A549 (cell line): ENCODE measurements around the gene CNTN5. TPM values are rescaled to one million over a fixed set of nuclear protein-coding genes. Genes with fewer than 3 reads are reported as not detected.

ENCODE experiments used
- ATAC-seq, 2 experiments: fragments of 200-7000 bp in 1 of 2; fragments of >200 bp in 1 of 2; cut with Nextera tagmentation in 1 of 2; cut with Tn5 transposase in 1 of 2; 3 replicates each; pipeline versions ENCODE4 v1.8.0 to v1.9.1; 2018 to 2020; ENCODE audit warnings: mild to moderate bottlenecking in 1 of 2, moderate library complexity in 1 of 2
- CTCF ChIA-PET: fragments of 300-600 bp; sonication (Branson Sonifier 250); formaldehyde crosslinking; extraction: SDS; loops from one replicate; lab custom pipeline; 2021; ENCODE audit warnings: antibody characterized with exemption, inconsistent platforms; lab: Yijun Ruan, JAX
- POLR2A ChIA-PET: fragments of 350-600 bp; formaldehyde crosslinking; extraction: SDS; loops from one replicate; lab custom pipeline; 2021; ENCODE audit warnings: antibody characterized with exemption, inconsistent platforms; lab: Yijun Ruan, JAX
- DNase-seq, 2 experiments: peaks; one replicate each; pipeline versions ENCODE4 v3.0.0 to v3.0.0-alpha.2; 2011 to 2016; ENCODE audit warnings: low read depth in 1 of 2, low spot score in 1 of 2
- FAIRE-seq: peaks from 2 replicates; lab custom pipeline; 2011; peaks lifted over from hg19 to GRCh38; lab: Jason Lieb, UNC
- H3K27ac ChIP-seq, 2 experiments: fragments of >200 bp; sonication (Bioruptor Twin); formaldehyde crosslinking; 3 replicates each; pipeline ENCODE4 v1.5.1; 2016 to 2017
- H3K4me1 ChIP-seq: fragments of >200 bp; sonication (Bioruptor Twin); formaldehyde crosslinking; 3 replicates; pipeline ENCODE4 v1.6.1; 2016
- H3K4me2 ChIP-seq: fragments of >200 bp; sonication (Bioruptor Twin); formaldehyde crosslinking; 3 replicates; pipeline ENCODE4 v1.6.1; 2016
- H3K4me3 ChIP-seq: fragments of >200 bp; sonication (Bioruptor Twin); formaldehyde crosslinking; 3 replicates; pipeline ENCODE4 v1.5.1; 2016
- H3K9me3 ChIP-seq: fragments of >200 bp; sonication (Bioruptor Twin); formaldehyde crosslinking; 3 replicates; pipeline ENCODE4 v1.6.1; 2016
- CEBPB ChIP-seq, 2 experiments: fragments of >200 bp in 1 of 2; sonication (Bioruptor Twin) in 1 of 2; formaldehyde crosslinking in 1 of 2; IDR thresholded peaks; 2 replicates each; pipeline ENCODE4 v1.6.1; 2012 to 2016
- CHD2 ChIP-seq: fragments of 150-350 bp; IDR thresholded peaks from 2 replicates; pipeline ENCODE4 v1.6.1; 2014; ENCODE audit warnings: low read length; ENCODE audit not compliant: partially characterized antibody
- EHF ChIP-seq: fragments of 250-450 bp; sonication (Bioruptor Pico); IDR thresholded peaks from 2 replicates; pipeline ENCODE4 v1.5.0; 2020; ENCODE audit warnings: mild to moderate bottlenecking
- EHMT2 ChIP-seq: fragments of 200-600 bp; sonication (generic); IDR thresholded peaks from 2 replicates; pipeline ENCODE4 v1.6.1; 2016; ENCODE audit warnings: antibody characterized with exemption, low read depth, mild to moderate bottlenecking, moderate library complexity
- EP300 ChIP-seq, 2 experiments: fragments of >200 bp; sonication (Bioruptor Twin); formaldehyde crosslinking; IDR thresholded peaks; 2 replicates in 1 of 2; 3 replicates in 1 of 2; pipeline ENCODE4 v1.6.1; 2016 to 2017
- ESRRA ChIP-seq: fragments of 150-350 bp; IDR thresholded peaks from 2 replicates; pipeline ENCODE4 v1.6.1; 2014; ENCODE audit warnings: mild to moderate bottlenecking, low read length, borderline replicate concordance
- JUN ChIP-seq, 2 experiments: fragments of >200 bp; sonication (Bioruptor Twin); formaldehyde crosslinking; IDR thresholded peaks; 2 replicates in 1 of 2; 3 replicates in 1 of 2; pipeline ENCODE4 v1.6.1; 2016 to 2017
- MYC ChIP-seq: IDR thresholded peaks from 2 replicates; pipeline ENCODE4 v1.6.1; 2012; ENCODE audit warnings: mild to moderate bottlenecking, inconsistent platforms, low read length, improper control_type of control experiment, borderline replicate concordance
- POLR2A ChIP-seq: IDR thresholded peaks from 2 replicates; pipeline ENCODE4 v1.6.1; 2012; ENCODE audit warnings: mild to moderate bottlenecking, low read length
- POLR2AphosphoS2 ChIP-seq: conservative IDR thresholded peaks from 2 replicates; pipeline ENCODE4 v1.6.1; 2012; ENCODE audit warnings: low read length, improper control_type of control experiment, inconsistent platforms
- RAD21 ChIP-seq, 2 experiments: fragments of >200 bp in 1 of 2; sonication (Bioruptor Twin) in 1 of 2; formaldehyde crosslinking in 1 of 2; IDR thresholded peaks in 1 of 2; conservative IDR thresholded peaks in 1 of 2; 2 replicates in 1 of 2; 3 replicates in 1 of 2; pipeline ENCODE4 v1.6.1; 2012 to 2018; ENCODE audit warnings: inconsistent platforms in 1 of 2
- RNF2 ChIP-seq: fragments of 200-600 bp; sonication (generic); IDR thresholded peaks from 2 replicates; pipeline ENCODE4 v1.6.1; 2016; ENCODE audit warnings: low read depth, mild to moderate bottlenecking, antibody characterized with exemption, moderate library complexity, borderline replicate concordance
- TFCP2L1 ChIP-seq: fragments of 250-450 bp; sonication (Bioruptor Pico); IDR thresholded peaks from 2 replicates; pipeline ENCODE4 v1.5.0; 2021; ENCODE audit warnings: mild to moderate bottlenecking
- ZFP36 ChIP-seq: fragments of 450-650 bp; IDR thresholded peaks from 2 replicates; pipeline ENCODE4 v1.6.1; 2014; ENCODE audit warnings: borderline replicate concordance; ENCODE audit not compliant: partially characterized antibody
- WGBS: methylation state at CpG from one replicate; pipeline ENCODE4 v1.1.6; 2017; ENCODE audit errors: missing lambda C conversion rate; 5-methylcytosine and 5-hydroxymethylcytosine counted together
- polyA plus RNA-seq, 4 experiments: library from polyadenylated mRNA; depleted of rRNA in 3 of 4; stranded (reverse); fragments of >200 nt; fragmentation: RNase III in 1 of 4; extraction: RNeasy Plus Mini Kit Qiagen cat#74134 plus additional on column Dnase treatment in 1 of 4; gene quantifications; 2 replicates in 3 of 4; 3 replicates in 1 of 4; pipeline ENCODE4 v1.2.3, GENCODE V29; 2011 to 2017
- TF ChIP-seq, protein P1 (sequence below): fragments of 150-350 bp; IDR thresholded peaks from 2 replicates; pipeline ENCODE4 v1.6.1; 2014; ENCODE audit warnings: low read depth, mild to moderate bottlenecking, low read length
- TF ChIP-seq, protein P2 (sequence below): fragments of >200 bp; sonication (Bioruptor Twin); formaldehyde crosslinking; IDR thresholded peaks from 3 replicates; pipeline ENCODE4 v1.6.1; 2016
- TF ChIP-seq, protein P3 (sequence below): fragments of >200 bp; sonication (Bioruptor Twin); formaldehyde crosslinking; IDR thresholded peaks from 3 replicates; pipeline ENCODE4 v1.5.1; 2016

Gene CNTN5
- polyA plus RNA-seq, 2 of the 4 experiments (the other 2 are of a cell fraction) = 0.08 TPM; not detected in 1

DNA sequence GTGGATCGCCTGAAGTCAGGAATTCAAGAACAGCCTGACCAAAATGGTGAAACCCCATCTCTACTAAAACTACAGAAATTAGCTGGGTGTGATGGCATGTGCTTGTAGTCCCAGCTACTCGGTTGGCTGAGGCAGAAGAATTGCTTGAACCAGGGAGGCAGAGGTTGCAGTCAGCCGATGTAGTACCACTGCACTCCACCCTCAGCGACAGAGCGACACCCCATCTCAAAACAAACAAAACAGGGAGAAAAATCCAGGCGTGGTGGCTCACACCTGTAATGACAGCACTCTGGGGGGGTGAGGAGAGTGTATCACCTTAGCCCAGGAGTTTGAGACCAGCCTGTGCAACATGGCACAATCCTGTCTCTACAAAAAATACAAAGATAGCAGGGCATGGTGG, 864.0 kb downstream of the CNTN5 start:
- TF ChIP-seq MYC (no peak), POLR2AphosphoS2 (no peak), POLR2A (no peak), CEBPB (IDR thresholded peaks at IDR 0.05) (no peak), ZFP36 (no peak), RAD21 (conservative IDR thresholded peaks at IDR 0.05 in 1 of 2, IDR thresholded peaks at IDR 0.05 in 1 of 2) (no peak), EHF (CRISPR knock-in tag) (no peak), CHD2 (no peak)
- no peak for DNase-seq
- Histone ChIP-seq H3K4me2 (no peak overlapping the region), H3K27ac (no peak overlapping the region), H3K4me1 (no peaks in the 10 kb centered on the region), H3K4me3 (no peak overlapping the region), H3K9me3 (no peaks in the 10 kb centered on the region)
- no peak for ATAC-seq
- ChIA-PET POLR2A (no interaction called here), CTCF (no interaction called here)
- no peak for FAIRE-seq
- WGBS = 30% methylated on average over 6 of the region's 6 CpGs

DNA sequence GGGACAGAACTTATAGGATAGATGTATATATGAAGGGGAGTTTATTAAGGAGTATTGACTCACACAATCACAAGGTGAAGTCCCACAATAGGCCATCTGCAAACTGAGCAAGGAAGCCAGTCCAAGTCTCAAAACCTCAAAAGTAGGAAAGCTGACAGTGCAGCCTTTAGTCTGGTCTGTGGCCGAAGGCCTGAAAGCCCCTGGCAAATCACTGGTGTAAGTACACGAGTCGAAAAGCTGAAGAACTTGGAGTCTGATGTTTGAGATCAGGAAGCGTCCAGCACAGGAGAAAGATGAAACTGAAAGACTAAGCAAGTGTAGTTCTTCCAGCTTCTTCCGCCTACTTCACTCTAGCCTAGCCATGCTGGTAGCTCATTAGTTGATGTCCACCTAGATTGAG, 866.7 kb downstream of the CNTN5 start:
- Histone ChIP-seq H3K4me1 (no peaks in the 10 kb centered on the region), H3K4me2 (no peak overlapping the region), H3K27ac (no peak overlapping the region), H3K4me3 (no peak overlapping the region), H3K9me3 (no peaks in the 10 kb centered on the region)
- no peak for DNase-seq
- no peak for FAIRE-seq
- POLR2A ChIA-PET = no interaction called here
- 17% methylated on average over 5 of the region's 5 CpGs for WGBS
- ATAC-seq = no peak
- TF ChIP-seq ESRRA (no peak), EHMT2 (no peak), TFCP2L1 (CRISPR knock-in tag) (no peak), MYC (no peak)
- TF ChIP-seq, protein P1, sequence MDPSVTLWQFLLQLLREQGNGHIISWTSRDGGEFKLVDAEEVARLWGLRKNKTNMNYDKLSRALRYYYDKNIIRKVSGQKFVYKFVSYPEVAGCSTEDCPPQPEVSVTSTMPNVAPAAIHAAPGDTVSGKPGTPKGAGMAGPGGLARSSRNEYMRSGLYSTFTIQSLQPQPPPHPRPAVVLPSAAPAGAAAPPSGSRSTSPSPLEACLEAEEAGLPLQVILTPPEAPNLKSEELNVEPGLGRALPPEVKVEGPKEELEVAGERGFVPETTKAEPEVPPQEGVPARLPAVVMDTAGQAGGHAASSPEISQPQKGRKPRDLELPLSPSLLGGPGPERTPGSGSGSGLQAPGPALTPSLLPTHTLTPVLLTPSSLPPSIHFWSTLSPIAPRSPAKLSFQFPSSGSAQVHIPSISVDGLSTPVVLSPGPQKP = no peak
- CTCF ChIA-PET = no interaction called here

DNA sequence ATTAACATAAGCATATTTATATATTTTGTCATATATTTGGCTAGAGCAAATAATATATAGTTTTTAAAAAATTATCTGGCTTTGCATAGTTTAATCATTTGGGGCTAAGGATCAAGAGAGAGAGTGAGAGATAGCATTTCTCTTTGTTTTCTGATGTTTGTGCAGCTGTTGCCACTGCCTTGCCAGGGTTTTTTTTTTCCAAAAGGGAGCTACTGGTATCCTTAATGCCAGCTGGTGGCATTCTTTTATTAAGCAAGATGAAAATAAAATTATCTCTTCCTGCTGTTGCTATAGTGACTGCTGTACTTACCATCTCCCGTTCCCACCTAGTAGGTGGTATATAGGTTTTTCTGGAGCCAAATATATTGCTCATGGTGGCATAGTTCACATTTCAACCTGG, 873.1 kb downstream of the CNTN5 start:
- DNase-seq = no peak
- FAIRE-seq = no peak
- no peaks in the 10 kb centered on the region for H3K9me3 ChIP-seq
- H3K4me3 ChIP-seq = no peak overlapping the region
- TF ChIP-seq EHMT2 = no peak
- no peak for TF ChIP-seq POLR2A
- no peak for TF ChIP-seq RNF2
- TF ChIP-seq EP300 (IDR thresholded peaks at IDR 0.05) = no peak
- TF ChIP-seq, protein P1 = no peak
- TF ChIP-seq, protein P2, sequence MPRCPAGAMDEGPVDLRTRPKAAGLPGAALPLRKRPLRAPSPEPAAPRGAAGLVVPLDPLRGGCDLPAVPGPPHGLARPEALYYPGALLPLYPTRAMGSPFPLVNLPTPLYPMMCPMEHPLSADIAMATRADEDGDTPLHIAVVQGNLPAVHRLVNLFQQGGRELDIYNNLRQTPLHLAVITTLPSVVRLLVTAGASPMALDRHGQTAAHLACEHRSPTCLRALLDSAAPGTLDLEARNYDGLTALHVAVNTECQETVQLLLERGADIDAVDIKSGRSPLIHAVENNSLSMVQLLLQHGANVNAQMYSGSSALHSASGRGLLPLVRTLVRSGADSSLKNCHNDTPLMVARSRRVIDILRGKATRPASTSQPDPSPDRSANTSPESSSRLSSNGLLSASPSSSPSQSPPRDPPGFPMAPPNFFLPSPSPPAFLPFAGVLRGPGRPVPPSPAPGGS = no peak
- TF ChIP-seq JUN (IDR thresholded peaks at IDR 0.05) = no peak
- TF ChIP-seq MYC = no peak
- TF ChIP-seq, protein P3, sequence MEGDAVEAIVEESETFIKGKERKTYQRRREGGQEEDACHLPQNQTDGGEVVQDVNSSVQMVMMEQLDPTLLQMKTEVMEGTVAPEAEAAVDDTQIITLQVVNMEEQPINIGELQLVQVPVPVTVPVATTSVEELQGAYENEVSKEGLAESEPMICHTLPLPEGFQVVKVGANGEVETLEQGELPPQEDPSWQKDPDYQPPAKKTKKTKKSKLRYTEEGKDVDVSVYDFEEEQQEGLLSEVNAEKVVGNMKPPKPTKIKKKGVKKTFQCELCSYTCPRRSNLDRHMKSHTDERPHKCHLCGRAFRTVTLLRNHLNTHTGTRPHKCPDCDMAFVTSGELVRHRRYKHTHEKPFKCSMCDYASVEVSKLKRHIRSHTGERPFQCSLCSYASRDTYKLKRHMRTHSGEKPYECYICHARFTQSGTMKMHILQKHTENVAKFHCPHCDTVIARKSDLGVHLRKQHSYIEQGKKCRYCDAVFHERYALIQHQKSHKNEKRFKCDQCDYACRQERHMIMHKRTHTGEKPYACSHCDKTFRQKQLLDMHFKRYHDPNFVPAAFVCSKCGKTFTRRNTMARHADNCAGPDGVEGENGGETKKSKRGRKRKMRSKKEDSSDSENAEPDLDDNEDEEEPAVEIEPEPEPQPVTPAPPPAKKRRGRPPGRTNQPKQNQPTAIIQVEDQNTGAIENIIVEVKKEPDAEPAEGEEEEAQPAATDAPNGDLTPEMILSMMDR = no peak
- H3K27ac ChIP-seq = no peak overlapping the region
- WGBS = 0% methylated on average over 1 of the region's 1 CpG
- H3K4me2 ChIP-seq = no peak overlapping the region
- CTCF ChIA-PET = no interaction called here
- no peaks in the 10 kb centered on the region for H3K4me1 ChIP-seq
- no peak for ATAC-seq
- POLR2A ChIA-PET = no interaction called here
